HEK293 (cell line): ENCODE results near the gene MTFP1.

Experiments used
- CTCF ChIA-PET: fragments of 350-600 bp; formaldehyde crosslinking; extraction: SDS; loops from one replicate; lab custom pipeline; 2021; ENCODE audit warnings: antibody characterized with exemption; lab: Yijun Ruan, JAX
- POLR2A ChIA-PET: fragments of 300-600 bp; formaldehyde crosslinking; extraction: SDS; loops from one replicate; lab custom pipeline; 2020; ENCODE audit warnings: antibody characterized with exemption, inconsistent platforms; lab: Yijun Ruan, JAX
- H3K27ac ChIP-seq: fragments of 200-500 bp; sonication (Bioruptor generic); 2 replicates; pipeline ENCODE4 v1.5.1; 2014; ENCODE audit warnings: low read depth, low read length, control low read depth, inconsistent platforms; ENCODE audit errors: extremely low read depth
- H3K36me3 ChIP-seq, 2 experiments: fragments of 200-500 bp in 1 of 2; sonication (Bioruptor generic) in 1 of 2; 1 replicate in 1 of 2; 2 replicates in 1 of 2; pipeline ENCODE4 v1.5.1; 2014 to 2017; ENCODE audit warnings: inconsistent platforms in 2 of 2, low read length in 2 of 2; ENCODE audit not compliant: control insufficient read depth in 2 of 2, insufficient read depth in 1 of 2
- H3K4me1 ChIP-seq: fragments of 200-500 bp; sonication (Bioruptor generic); 2 replicates; pipeline ENCODE4 v1.5.1; 2014; ENCODE audit warnings: mild to moderate bottlenecking, low read length, inconsistent platforms; ENCODE audit not compliant: control insufficient read depth, insufficient read depth
- H3K4me3 ChIP-seq: 2 replicates; pipeline ENCODE4 v1.5.1; 2011; ENCODE audit warnings: low read depth, mild to moderate bottlenecking, control low read depth, low read length, moderate library complexity
- H3K9me3 ChIP-seq: fragments of 200-500 bp; sonication (Bioruptor generic); 2 replicates; pipeline ENCODE4 v1.5.1; 2014; ENCODE audit warnings: low read depth, low read length, inconsistent platforms; ENCODE audit not compliant: control insufficient read depth, insufficient read depth
- EGR2 ChIP-seq: fragments of 450-650 bp; formaldehyde crosslinking; IDR thresholded peaks from 2 replicates; pipeline ENCODE4 v1.5.1; 2016; ENCODE audit warnings: low read depth, missing biosample characterization, missing genetic modification characterization
- GLIS1 ChIP-seq: fragments of 450-650 bp; formaldehyde crosslinking; IDR thresholded peaks from 2 replicates; pipeline ENCODE4 v1.5.1; 2016; ENCODE audit warnings: missing biosample characterization, missing genetic modification characterization
- HIC1 ChIP-seq: fragments of 450-650 bp; formaldehyde crosslinking; IDR thresholded peaks from 2 replicates; pipeline ENCODE4 v1.5.1; 2016; ENCODE audit warnings: missing biosample characterization, missing genetic modification characterization
- HOXA7 ChIP-seq: sonication (generic); formaldehyde crosslinking; IDR thresholded peaks from 2 replicates; pipeline ENCODE4 v1.8.1; 2022; ENCODE audit warnings: missing genetic modification reagents, borderline replicate concordance
- HOXD13 ChIP-seq: sonication (generic); formaldehyde crosslinking; IDR thresholded peaks from 2 replicates; pipeline ENCODE4 v1.8.0; 2022; ENCODE audit warnings: missing genetic modification reagents, borderline replicate concordance
- ZBTB17 ChIP-seq: fragments of 450-650 bp; formaldehyde crosslinking; IDR thresholded peaks from 2 replicates; pipeline ENCODE4 v1.5.1; 2016; ENCODE audit warnings: missing biosample characterization, missing genetic modification characterization
- ZEB2 ChIP-seq: fragments of 450-650 bp; formaldehyde crosslinking; IDR thresholded peaks from 2 replicates; pipeline ENCODE4 v1.5.1; 2016; ENCODE audit warnings: missing biosample characterization, missing genetic modification characterization
- ZFHX2 ChIP-seq: fragments of 450-650 bp; formaldehyde crosslinking; conservative IDR thresholded peaks from 2 replicates; pipeline ENCODE4 v1.5.1; 2016; ENCODE audit warnings: missing biosample characterization, missing genetic modification characterization
- ZIC2 ChIP-seq: fragments of 450-650 bp; formaldehyde crosslinking; IDR thresholded peaks from 2 replicates; pipeline ENCODE4 v1.5.1; 2016; ENCODE audit warnings: missing biosample characterization, missing genetic modification characterization
- ZNF121 ChIP-seq: fragments of 450-650 bp; formaldehyde crosslinking; IDR thresholded peaks from 2 replicates; pipeline ENCODE4 v1.5.1; 2016; ENCODE audit warnings: missing biosample characterization, missing genetic modification characterization
- ZNF366 ChIP-seq: fragments of 450-650 bp; formaldehyde crosslinking; conservative IDR thresholded peaks from 2 replicates; pipeline ENCODE4 v1.5.1; 2016; ENCODE audit warnings: missing biosample characterization, missing genetic modification characterization
- ZNF449 ChIP-seq: fragments of 450-650 bp; formaldehyde crosslinking; IDR thresholded peaks from 2 replicates; pipeline ENCODE4 v1.5.1; 2017; ENCODE audit warnings: missing biosample characterization, mild to moderate bottlenecking, missing genetic modification characterization, moderate library complexity
- ZNF48 ChIP-seq: fragments of 450-650 bp; formaldehyde crosslinking; IDR thresholded peaks from 2 replicates; pipeline ENCODE4 v1.5.1; 2016; ENCODE audit warnings: missing biosample characterization, missing genetic modification characterization
- ZNF658 ChIP-seq: fragments of 450-650 bp; formaldehyde crosslinking; IDR thresholded peaks from 2 replicates; pipeline ENCODE4; 2016; ENCODE audit warnings: missing biosample characterization, missing genetic modification characterization
- ZNF768 ChIP-seq: fragments of 450-650 bp; formaldehyde crosslinking; IDR thresholded peaks from 2 replicates; pipeline ENCODE4 v1.5.1; 2018; ENCODE audit warnings: missing biosample characterization, mild to moderate bottlenecking, missing genetic modification characterization
- ZSCAN18 ChIP-seq: fragments of 450-650 bp; formaldehyde crosslinking; IDR thresholded peaks from 2 replicates; pipeline ENCODE4 v1.5.1; 2016; ENCODE audit warnings: missing biosample characterization, missing genetic modification characterization
- ZSCAN4 ChIP-seq: fragments of 450-650 bp; formaldehyde crosslinking; IDR thresholded peaks from 2 replicates; pipeline ENCODE4 v1.5.1; 2017; ENCODE audit warnings: missing biosample characterization, missing genetic modification characterization

The MTFP1 gene

DNA sequence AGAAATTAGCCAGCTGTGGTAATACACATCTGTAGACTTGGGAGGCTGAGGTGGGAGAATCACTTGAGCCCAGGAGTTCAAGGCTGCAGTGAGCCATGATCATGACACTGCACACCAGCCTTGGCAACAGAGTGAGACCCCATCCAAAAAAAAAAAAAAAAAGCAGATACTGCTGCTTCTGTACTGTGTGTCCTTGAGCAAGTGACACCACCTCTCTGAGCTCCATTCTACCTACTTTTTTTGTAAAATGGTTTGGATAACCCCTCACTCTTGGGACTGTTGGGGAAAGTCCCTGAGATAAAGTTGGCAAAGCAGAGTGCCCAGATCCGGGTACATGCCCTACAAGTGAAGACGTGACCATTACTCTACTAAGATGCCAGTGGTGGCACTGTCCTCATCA is 43.6 kb downstream of the MTFP1 start:
- TF ChIP-seq HIC1 (tag by site-specific recombination): no peak
- peak; percentile 37; the same call in 1 of the 2 replicates for TF ChIP-seq ZNF768 (tag by site-specific recombination)
- TF ChIP-seq HOXD13 (CRISPR knock-in tag): no peak
- no peak for TF ChIP-seq HOXA7 (CRISPR knock-in tag)
- no peak for TF ChIP-seq ZNF121 (tag by site-specific recombination)
- TF ChIP-seq ZNF449 (tag by site-specific recombination): no peak
- TF ChIP-seq, all 188 proteins: peak for 1
- Histone ChIP-seq H3K36me3 (no peaks in the 10 kb centered on the region), H3K9me3 (no peaks in the 10 kb centered on the region), H3K4me3 (no peak overlapping the region), H3K27ac (no peak overlapping the region), H3K4me1 (no peaks in the 10 kb centered on the region)
- ChIA-PET CTCF (interaction anchor here (0.6 to 1.0 kb wide), 3 partner anchors 16 to 451 kb away, joined by 3 to 4 read pairs (median 3); no protein-coding TSS in a partner anchor), POLR2A (no interaction called here)

GRCh38 chr22:30470655-30471054 is 45.1 kb downstream of the MTFP1 start:
- H3K9me3 ChIP-seq: no peaks in the 10 kb centered on the region
- TF ChIP-seq ZNF366 (tag by site-specific recombination) (peak; percentile 87), ZNF48 (tag by site-specific recombination) (no peak), ZFHX2 (peak; percentile 37; the same call in 1 of the 2 replicates), ZBTB17 (tag by site-specific recombination) (peak; percentile 81), ZSCAN18 (tag by site-specific recombination) (no peak), EGR2 (tag by site-specific recombination) (peak; percentile 67)
- H3K4me1 ChIP-seq: no peaks in the 10 kb centered on the region
- CTCF ChIA-PET: interaction anchor here (0.6 kb wide), 1 partner anchor 27 kb away, joined by 3 read pairs; no protein-coding TSS in a partner anchor
- POLR2A ChIA-PET: no interaction called here
- no peaks in the 10 kb centered on the region for H3K36me3 ChIP-seq
- no peak overlapping the region for H3K27ac ChIP-seq
- H3K4me3 ChIP-seq: no peak overlapping the region

DNA sequence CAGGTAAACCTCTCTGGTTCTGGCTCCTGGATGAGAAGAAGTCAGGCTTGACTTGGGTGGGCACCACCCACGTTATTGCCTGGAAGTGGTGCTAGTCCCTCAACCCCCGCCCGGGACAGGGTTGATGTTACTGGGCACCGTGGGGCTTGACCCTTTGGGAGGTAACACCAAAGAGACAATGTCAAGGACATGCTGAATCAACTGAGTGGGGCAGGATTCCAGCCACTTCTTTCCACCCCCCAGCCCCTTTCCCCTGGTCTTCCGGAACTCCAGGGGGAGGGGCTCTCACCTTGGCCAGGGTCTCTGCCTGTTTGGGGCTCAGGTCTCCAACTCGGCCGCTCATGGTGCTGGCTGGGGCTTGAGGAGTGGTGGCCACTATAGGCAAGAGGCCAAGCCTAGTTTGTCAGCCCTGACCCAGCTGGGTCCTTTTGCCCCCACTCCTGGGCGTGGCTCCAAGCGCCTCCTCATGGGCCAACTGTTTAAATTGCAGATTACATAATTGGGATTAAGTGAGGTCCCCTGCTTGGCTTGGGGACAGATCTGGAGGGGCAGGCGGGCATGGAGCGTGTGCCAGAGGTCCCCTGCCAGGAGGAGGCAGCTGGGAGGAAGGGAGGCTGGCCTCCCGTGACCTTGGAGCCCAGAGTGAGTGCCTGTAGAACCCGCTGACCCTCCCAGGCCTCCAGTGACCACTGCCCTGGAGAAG is 46.2 kb downstream of the MTFP1 start, which contains the start of gene SEC14L3:
Gene SEC14L3 (minus strand): TSS at position 402 of the 703 bp plus-strand sequence. CDS start 59 bp downstream, at position 343.
- Histone ChIP-seq H3K9me3 (no peaks in the 10 kb centered on the region), H3K27ac (no peak within 1 kb of the TSS), H3K4me1 (no peaks in the 10 kb centered on the region), H3K36me3 (no peaks in the 10 kb centered on the region), H3K4me3 (no peak within 1 kb of the TSS)
- TF ChIP-seq GLIS1 (tag by site-specific recombination) (peak; percentile 56), ZNF658 (tag by site-specific recombination) (no peak), ZSCAN4 (tag by site-specific recombination) (no peak), ZIC2 (tag by site-specific recombination) (peak; percentile 66), ZEB2 (tag by site-specific recombination) (no peak)
- ChIA-PET CTCF (interaction anchor here (1.5 kb wide), 1 partner anchor 27 kb away, joined by 4 read pairs; no protein-coding TSS in a partner anchor), POLR2A (no interaction called here)
